ENCODE measurements around the gene CDKAL1.

- TF ChIP-seq CTCF (IDR thresholded peaks at IDR 0.05; ENCODE audit: low read depth, low read length) (no peak), EZH2phosphoT487 (IDR thresholded peaks at IDR 0.05; ENCODE audit: low read depth) (no peak)
Measured at GRCh38 chr6:20893412-20893811, 359.2 kb downstream of the CDKAL1 start.
